DMS114 treated with DMSO at 0.1 percent for 48 hours (cell line): ENCODE data around the gene ANKS1A.

ENCODE experiments used
- DNase-seq: peaks from one replicate; lab custom pipeline; 2025; ENCODE audit not compliant: unreplicated experiment; lab: John Stamatoyannopoulos, UW

Gene ANKS1A

DNA sequence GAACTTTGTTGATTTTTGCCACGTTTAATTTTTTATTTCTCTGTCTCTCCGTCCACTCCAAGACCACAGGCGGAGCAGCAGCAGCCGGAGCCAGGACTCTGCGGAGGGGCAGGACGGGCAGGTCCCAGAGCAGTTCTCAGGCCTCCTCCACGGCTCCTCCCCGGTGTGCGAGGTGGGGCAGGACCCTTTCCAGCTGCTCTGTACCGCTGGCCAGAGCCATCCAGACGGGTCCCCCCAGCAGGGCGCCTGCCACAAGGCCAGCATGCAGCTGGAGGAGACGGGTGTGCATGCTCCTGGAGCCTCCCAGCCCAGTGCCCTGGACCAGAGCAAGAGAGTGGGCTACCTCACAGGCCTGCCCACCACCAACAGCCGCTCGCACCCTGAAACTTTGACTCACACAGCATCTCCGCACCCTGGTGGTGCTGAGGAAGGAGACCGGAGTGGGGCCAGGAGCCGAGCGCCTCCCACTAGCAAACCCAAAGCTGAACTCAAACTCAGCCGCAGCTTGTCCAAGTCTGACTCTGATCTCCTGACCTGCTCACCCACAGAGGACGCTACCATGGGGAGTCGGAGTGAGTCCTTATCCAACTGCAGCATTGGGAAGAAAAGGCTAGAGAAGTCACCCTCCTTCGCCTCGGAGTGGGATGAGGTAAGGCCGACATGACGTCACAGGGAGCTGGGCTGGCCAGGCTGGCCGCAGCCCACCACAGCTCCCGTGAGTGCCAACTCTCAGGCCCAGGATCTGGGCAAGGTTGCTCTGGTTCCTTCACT, 128.5 kb downstream of the ANKS1A start:
- no peak for DNase-seq

DNA sequence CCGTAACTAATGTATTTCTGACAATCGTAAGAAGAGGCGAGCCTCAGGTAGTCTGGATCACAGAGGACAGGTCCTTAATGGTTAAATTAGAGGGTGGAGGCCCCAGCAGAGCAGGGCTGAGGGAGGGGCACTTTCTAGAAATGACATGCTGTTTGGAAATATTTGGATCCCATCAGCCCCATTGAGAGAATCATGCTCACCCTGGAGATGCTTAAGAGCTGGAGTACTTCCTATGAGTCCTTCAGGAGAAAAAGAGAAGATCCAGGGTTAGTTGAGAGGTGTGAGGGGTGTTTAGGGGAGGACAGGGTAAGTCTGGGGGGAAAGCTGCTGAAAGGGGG, 129.1 kb downstream of the ANKS1A start:
- DNase-seq = no peak

DNA sequence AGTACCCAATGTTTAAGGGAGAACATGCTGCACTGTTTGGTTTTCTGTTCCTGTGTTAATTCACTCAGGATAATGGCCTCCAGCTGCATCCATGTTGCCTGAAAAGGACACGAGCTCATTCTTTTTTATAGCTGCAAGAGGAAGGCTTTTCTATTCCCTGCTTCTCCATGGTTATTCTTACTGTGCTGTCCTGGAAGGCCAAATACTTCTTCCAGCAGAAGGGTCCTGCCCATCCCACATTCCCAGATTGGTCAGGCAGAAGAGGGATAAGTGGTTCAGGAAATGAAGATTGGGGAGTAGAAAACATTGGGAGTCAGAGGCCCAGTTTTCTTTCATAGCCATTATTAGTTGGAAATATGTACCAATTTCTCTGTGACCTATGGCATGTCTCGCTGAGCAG, 129.7 kb downstream of the ANKS1A start:
- DNase-seq = no peak

DNA sequence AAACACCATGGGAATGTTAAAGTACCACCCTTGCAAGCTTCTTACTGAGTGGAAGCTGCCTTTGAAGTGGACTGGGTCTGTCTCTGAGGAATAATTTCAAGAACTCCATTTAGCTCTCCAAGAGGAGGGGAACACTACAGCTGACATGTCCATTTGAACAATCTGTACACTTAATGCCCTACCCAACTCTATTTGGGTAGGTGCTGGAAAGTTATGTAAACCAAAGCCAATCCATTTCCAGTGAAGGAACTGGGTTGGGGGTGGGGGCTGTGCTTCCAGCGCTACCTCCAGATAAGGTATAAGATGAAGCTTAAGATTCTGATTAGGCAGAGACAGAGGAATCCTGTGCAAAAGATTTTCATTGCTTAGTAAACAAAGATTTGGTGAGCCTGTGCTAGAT, 130.1 kb downstream of the ANKS1A start:
- no peak for DNase-seq

DNA sequence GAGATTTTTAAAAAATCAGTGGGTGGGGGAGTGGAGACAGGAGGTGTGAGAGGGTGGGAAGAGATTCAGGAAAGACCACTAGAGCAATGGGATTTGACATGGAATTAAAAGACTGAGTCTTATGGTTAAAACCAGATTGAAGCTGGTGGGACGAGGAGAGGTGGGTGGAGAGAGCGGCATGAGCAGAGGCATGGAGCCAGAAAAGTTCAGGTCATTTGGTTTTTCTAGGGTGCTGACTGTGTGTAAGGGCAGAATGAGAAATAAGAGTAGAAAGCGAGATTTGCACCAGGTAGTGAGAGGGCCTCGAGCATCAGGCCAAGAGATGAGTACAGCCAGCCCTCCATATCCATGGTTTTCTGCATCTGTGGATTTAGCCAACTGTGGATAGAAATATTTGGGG, 130.8 kb downstream of the ANKS1A start:
- DNase-seq = no peak

DNA sequence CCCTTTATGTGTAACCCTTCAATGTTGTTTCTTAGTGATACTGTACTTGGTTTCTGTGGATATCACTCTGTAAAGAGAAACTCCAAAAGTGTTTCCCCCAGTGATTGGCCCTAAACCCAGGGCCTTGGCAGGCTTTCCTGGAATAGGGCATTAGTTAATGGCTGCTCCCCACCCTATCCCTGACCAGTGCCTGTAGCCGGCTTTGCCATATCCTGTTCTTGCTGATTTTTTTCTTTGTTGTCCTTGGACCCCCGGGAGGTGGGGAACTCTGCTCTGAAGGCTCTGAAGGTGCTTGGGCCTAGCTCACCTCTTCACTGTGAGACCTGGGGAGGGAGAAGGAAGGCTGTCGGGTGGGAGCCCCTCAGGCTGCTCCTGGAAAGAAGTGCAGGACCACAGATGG, 131.9 kb downstream of the ANKS1A start:
- DNase-seq = no peak

DNA sequence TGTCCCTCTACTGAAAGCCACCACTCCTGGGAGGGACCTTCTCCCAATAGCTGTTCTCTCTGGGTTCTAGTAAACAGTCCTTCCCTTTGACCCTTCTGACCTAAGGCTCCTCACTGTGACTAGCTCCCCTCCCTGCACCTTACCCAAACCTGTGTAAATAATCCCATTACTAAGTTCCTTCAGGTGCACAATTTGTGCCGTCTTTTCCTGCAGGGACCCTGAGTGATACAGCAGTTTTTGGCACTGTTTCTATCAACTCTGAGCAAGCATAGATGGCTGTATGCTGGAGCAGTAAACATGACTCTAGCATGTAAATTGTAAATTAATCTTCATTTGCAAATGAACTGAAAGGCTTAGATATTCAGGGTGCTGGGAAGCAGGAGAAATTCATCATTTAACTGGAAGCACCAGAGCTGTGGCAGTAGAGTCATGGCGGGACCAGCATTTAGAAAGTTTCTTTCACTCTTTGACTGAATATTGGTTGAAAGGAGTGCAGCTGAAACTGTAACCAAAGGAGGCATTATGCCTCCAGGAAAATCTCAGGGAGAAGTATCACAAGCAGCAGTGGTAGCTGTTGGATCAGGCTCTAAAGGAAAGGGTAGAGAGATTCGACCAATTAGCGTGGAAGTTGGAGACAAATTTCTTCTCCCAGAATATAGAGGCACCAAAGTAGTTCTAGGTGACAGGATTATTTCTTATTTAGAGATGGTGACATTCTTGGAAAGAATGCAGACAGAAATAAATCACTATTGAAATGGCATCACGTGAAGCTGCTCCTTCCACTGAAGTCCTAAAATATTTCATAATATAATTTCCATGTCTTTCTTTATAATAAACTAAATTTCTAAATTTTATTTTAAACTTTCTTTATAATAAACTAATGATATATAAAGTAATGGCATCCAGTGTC, 134.3 kb downstream of the ANKS1A start:
- DNase-seq = no peak

DNA sequence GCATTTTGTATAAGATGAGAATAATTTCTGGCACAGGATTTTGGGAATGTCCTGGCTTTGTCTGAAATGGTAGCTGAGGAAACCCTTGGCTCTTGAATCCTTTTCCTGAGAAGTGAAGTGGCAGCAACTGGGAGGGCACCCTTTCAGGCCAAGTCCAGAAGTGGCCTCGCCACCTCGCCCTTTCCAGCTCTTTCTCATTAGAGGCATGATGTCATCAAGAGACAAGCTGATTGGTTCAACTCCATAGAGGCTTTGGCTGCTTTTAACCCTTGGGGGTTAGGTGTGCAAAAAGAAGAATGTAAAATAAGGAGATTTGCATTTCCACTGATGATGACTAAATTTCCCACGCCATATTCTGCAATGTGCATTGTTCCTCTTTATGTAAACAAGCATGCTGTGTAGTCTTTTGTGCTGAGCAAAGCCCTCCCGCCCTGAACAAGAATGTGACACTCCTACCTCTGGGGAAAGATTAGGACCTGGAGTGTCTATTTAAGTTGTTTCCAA, 135.5 kb downstream of the ANKS1A start:
- DNase-seq = no peak

DNA sequence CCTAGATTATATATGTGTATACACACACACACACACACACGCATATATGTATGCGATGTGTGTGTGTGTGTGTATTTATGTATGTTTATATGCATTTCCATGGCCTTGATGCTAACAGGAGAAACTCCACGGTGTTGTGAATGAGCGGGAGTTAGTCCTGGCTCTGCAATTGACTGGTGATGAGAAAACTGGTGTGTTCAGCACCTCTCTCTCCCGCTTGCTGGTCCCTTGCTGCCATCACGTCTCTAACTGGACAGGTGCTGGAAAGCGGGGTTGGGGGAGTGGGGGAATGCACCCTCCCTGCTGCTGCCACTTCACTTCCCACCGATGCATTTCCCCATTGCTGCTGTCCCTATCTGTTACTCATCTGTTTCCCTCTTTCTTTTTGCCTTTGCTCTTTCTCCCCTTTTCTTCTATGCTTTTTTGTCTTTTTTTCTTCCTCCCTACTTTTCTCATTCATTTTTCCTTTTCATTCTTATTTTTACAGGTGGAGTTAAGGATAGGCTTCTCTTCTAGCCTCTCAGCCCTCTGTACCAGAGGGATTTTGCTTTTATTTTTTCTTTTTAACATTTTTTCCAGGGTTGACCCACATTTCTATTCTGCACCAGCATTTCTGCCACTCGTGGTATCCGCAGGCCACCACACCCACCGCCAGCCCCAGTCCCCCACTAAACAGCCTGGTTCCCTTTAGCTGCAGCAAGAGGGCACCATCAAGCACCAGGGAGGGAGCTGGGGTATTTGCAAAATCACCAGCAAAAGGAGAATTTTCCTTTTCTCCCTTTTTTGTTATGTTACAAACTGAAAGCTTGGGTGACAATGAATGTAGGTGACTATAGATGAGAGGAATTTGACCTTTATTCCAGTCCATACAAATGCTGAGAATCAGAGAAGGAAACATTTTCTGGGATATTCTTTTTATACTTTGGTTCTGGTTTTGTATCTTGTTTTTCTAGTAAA, 136.5 kb downstream of the ANKS1A start:
- no peak for DNase-seq

DNA sequence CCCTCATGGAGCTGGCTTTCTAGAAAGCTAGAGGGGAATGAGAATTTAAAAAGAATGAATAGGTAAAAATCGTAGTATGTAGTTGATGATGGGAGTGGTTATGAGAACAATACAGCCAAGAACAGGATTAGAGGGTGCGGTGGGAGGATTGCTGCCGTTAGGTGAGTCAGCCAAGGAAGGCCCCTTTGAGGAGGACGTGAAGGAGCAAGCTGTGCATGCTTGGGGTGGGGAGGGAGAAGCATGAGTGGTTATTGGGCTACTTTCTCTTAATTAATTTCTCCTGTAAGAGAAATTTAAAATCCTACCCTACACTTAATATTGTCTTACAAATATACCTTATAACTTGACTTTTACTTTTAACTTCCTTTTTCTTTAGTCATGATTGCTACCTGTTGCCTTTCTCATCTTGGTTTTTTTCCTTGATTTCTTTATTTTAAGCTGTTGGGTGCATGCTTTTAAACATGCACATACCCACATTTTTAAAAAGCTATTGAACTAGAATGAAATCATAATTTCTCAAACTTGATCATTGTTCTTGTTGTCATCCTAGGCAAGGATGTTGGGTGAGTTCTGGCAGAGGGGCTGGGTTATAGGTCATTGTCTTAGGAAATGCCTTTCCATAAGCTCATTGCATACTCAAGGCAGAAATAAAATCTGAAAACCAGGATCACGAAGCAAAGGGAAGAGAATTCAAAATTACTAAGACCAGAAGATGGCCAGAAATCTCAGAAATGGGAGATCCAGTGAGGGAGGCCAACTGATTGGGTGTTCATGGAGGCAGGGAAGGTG, 137.6 kb downstream of the ANKS1A start:
- DNase-seq = no peak

DNA sequence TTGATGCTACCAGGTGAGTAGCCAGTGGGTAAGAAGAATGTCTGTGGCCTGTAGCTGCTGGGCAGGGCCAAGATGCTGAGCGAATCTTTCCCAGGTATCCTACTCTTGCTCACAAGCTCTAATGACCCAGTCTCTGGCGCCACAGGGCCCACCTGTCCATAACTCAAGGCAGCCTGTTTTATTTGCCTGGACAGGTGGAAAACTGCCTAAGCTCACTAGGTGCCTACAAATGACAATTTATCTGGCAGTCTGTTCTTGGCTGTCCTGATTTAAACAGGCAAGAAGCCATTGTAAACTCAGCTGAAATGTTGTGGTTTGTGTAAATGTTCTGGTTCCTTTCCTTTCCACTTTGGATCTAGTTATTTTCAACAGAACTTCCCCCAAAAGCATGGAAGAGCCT, 138.8 kb downstream of the ANKS1A start:
- no peak for DNase-seq

DNA sequence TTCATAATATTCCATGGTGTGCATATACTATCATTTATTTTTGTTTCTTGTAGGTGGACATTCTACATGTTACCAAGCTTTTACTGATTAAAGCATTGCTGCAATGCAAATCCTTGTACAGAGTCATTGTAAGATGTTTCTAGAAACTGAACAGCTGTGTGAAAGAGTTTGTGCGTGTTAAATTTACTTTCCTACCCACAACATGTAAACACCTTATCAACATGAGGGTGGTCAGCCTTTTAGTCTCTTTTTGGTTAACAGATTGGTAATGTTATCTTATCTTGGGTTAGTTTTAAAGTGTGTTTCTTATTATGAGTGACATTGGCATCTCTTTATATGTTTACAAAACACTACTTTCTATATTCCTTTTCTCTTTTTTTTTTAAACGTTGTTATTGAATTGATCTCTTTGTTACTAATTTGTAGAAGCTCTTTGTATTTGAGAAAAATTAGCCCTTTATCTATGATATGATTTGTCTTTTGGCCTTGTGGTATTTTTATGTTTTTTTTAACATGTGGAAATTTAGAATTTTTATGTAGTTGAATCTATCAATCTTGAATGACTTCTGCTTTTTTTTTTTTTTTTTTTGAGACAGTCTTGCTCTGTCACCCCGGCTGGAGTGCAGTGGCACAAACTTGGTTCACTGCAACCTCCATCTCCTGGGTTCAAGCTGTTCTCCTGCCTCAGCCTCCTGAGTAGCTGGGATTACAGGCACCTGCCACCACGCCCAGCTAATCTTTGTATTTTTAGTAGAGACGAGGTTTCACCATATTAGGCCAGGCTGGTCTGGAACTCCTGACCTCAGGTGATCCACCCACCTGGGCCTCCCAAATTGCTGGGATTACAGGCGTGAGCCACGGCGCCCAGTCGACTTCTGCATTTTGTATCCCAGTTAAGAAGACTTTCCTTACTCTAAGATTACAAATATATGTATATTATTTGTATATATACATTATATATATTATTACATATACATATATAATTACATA, 140.0 kb downstream of the ANKS1A start:
- no peak for DNase-seq

DNA sequence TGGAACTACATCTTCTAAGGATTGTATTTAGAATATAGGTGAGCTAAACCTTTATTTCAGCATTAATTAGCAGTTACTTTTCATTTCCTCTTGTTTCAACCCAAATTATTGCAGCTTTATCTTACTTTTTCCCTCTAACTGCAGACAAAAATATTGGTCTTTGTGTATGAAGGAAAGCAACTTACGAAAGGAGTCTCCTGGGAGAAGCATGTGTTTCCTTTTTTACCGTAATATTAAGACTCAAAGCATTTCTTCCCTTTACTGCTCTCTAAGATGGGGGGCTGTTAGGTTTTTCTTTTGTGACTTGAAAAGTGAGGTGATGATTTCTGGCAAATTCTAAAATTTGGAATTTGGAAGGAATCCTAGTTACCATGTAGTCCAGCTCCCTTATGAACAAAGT, 141.0 kb downstream of the ANKS1A start:
- DNase-seq = no peak

DNA sequence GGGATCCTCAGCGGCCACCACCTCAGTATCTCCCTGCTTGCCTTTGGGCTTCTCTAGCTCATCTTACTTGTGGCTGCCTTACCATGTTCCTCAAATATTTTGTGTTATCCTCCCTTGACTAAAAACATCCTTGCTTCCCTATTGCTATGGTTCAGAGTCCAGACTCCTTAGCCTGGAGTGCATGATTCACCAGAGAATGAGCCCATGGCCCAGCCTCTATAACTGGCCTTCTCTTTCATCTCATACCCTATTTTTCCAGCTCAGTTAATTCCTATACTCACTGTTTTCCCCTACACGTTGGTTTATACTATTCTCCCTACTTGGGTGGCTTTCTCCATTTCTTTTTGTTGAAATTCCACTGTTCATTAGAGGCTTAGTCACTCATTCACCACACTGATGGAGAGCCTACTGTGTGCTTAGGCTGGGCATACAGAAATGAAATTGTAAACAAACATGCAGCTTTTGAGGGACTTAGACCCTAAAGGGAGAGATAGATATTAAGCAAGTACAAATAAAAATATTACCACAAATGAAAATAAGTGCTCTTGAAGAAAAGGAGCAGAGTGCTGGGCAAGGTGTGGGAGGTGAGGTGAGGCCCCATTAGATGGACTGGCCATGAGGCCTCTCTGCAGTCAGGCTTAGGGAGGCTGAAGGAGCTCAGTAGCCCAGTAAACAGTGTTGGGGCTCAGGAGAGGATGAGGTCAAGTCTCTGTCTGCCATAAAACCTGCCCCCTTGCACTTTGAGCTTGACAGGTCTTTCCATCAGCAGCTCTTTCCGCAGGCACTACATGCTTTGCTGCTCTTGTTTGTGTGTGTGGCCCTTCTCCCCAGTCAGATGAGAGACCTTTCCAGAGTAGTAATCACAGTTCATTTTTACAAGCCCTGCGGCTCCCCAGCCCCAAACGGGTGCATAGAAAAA, 142.8 kb downstream of the ANKS1A start:
- no peak for DNase-seq

DNA sequence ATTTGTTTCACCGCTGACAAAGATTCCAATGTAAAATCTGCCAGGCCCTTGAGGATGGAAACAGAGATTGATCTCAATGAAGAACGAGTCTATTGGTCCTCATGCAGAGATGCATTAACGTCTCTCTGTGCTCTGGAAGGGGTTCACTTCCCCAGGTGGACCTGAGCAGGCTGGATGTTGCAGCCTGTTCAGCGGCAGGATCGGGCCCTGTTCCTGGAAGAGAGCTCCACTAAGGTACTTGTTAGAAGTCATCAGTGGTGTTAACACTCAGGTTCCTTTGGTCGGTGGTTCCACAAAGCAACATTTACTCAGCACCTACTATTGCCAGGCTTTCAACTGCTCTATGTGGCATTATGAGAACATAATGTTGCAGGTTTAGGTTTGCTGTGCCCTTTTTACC, 144.6 kb downstream of the ANKS1A start:
- DNase-seq = no peak

DNA sequence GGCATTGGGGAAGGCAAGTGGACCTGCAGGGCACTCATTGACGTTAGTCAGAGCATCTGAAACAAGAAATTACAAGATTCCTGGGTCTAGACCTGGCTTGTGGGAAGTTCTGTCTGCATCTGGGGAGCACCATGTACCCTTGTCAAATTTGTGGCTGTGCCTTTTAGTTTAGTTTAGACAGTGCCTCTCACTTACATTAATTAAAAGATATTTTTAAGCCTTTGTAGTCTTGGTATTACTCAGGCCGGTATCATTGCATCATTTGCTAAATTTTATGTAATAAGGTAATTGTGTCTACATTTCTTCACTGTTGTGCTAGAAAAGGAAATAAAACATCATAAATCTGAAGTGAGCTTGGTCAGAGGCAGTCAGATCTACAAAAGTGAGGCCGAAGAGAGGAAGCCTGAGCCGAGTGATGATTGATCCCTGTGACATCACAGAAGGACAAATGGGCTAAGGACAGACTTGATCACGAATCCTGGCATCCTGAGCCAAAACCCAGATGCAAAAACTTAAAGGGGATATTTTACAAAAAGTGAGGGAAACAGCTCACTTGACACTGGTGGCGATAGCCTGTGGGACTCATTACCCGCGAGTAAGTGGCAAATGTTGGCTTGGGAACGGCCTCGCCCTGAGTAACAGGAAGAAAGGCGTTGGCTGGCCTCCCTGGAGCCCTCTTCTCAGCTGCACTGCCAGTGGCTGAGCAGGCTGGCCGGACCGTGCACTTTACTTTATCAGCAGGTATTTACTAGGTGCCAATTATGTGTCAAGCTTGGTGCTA, 145.5 kb downstream of the ANKS1A start:
- DNase-seq = no peak

DNA sequence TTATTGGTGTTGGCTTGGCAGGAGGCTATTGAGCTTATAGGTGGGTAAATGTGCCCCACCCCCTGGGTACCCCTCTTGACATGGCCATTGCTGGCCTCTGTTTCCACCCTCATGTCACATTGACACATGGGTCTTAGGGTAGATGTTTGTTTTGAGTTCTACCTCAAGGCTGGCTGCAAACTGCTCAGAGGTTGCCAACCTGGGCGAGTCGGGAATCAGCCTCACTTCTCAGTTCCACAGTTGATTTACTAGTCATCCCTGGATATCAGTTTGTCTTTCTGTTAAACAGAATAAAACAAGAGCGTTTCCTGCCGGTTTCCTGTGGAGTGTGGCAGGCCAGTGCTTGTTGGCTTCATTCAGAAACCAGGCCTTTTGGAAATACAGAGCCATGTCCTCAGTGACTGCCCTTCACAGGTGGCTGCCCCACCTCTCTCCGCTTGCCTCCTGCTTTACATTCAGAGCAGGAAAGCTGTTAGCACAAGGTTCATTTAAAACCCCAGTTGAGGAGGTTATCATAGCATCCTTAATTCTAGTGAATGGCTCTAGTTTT, 146.5 kb downstream of the ANKS1A start:
- DNase-seq = no peak
